Renal cortex interstitium (tissue), 11 donors: ENCODE data around the gene PRRG2. TPM values are rescaled to one million over a fixed set of nuclear protein-coding genes. Genes with fewer than 3 reads are reported as not detected.

ENCODE experiments used
- DNase-seq, 11 donors: peaks; one replicate each; pipeline ENCODE4 v3.0.0-alpha.2; 2013; ENCODE audit warnings: low read depth in 9 of 11, low spot score in 4 of 11; ENCODE audit errors: extremely low read depth in 1 of 11
- polyA plus RNA-seq, 3 donors: library from polyadenylated mRNA; unstranded; fragments of 120-200 nt; gene quantifications; one replicate each; pipeline ENCODE4 v1.2.1, GENCODE V29; 2013; ENCODE audit not compliant: insufficient read length in 3 of 3

Gene PRRG2
- polyA plus RNA-seq, 3 donors = 5.8 to 6.8 (median 5.9) TPM

DNA sequence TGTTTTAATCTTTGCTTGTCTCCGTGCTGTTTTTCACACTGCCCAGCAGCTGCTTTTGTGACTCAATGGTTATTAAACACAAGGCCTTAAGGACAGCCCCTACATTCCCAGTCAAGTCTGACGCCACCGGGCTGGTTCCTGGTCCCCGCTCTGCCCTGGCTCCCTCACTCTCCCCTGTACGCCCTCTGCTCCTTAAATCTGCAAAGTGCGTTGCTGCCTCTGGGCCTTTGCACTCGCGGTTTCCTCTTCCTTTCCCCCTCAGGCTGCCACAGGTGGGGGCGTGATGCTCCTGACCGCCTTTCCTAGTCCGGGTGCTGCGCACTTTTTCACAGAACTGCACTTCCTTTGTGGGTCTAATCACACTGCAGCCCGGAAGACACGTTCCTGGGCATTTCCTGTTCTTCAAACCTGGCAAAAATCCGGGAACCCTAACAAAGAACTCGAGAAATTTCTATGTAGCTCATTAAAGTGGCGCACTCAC is 26.4 kb upstream of the PRRG2 start:
- DNase-seq = no peak

DNA sequence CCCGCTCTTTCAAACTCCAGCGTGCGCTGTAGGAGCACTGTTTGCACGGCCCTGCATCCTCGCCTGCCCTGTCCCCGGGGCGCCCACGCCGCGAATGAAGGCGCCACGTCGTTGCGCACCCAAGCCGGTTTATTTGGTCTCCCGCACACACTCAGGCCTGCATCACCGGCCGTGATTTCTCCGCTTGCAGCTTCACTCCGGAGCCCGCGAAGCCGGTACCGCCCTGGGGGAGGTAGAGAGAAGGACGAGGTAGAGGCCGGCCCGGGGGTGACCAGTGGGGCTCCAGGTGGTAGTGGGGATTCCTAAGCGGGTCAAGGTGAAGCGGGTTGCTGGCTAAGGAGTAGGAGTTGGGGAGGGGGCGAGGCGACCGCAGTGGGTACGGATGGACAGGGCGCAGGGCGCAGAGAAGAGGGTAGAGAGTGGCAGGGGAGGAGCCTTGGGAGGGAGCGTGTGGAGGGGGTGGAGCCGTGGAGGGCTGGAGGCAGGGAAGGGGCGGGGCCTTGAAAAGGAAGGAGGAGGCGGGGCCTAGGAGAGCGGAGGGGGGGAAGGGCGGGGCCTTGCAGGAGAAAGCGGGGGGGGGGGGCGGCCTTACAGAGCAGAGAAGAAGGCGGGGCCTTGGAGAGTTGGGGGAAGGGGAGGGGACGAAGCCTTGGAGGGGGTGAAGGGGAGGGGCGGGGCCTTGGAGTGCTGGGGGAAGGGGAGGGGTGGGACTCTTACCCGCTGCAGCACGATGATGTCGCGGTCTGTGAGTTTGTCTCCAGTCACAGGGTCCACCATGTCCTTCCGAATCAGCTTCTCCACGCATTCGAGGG is 25.3 kb upstream of the PRRG2 start:
- peak in 3 of 11 donors; percentile 44 to 56 (median 44) for DNase-seq

DNA sequence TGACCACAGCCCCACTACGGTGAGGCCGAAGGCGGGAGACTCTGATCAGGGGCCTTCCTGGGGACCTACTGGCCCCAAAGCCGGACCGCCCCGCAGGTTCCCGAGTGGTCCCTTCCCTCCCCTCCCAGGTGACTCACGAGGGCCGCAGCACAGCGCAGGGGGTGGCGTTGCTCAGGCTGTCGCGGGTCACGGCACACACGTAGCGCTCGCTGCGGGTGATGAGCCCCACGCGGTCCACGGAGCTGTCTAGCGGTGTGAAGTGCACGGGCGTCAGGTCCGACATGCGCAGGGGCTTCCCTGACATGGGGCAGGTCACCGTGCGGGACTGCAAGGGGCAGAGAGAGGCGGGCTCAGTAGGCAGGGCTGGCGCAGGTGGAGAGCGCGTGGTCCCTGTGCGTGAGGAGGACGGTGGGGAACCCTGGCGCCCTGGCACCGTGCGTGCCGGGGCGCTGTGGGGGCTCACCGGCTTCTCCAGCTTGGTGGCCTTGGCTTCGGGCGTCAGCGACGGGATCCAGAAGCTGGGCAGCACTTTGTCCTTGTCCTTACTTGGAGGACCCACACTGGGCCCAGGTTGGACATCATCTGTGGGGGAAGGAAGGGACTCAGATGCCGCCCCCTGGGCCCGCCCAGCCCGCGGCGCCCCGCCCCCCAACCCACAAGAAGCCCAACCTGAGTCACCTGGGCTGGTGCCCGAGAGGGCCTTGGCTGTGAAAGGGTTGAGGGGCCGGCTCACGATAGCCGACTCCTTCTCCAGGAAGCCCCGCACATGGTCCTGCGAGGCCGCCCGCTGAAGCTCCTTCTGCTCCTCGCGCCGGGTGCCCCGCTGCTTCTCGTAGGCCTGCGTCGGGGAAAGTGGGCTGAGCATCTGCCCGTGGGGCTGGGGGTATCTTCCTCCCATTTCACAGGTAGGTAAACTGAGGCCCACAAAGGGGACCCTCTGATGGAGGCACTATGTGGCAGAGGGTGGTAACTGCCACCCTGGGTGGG is 24.4 kb upstream of the PRRG2 start:
- DNase-seq = no peak

DNA sequence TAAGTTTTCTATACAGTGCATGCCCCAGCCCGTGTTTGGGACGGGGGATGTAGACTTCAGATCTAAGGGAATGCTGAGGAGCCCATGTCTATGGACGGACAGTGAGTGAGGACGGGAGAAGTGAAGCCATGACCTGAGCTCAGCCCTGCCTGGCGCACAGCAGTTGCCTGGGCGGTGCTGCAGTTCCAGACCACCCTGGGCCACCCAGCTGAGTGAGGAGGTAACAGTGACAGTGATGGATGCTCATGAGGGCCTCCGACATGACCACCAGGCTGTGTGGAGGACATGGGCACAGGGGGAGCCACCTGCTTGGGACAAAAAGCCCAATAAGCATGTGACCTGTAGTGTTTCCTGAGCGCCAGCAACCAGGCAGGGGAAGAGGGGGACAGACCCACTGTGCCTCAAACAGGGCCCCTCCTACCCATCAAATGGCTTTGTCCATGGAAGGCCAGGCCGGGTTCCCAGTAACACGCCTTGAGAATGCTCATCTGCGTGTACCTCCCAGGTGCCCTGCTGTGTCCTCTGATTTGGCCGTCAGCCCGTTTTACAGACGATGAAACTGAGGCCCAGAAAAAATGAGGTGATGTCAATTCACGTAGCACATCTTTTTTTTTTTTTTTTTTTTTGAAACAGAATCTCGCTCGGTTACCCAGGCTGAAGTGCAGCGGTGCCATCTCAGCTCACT is 23.3 kb upstream of the PRRG2 start:
- DNase-seq = no peak

DNA sequence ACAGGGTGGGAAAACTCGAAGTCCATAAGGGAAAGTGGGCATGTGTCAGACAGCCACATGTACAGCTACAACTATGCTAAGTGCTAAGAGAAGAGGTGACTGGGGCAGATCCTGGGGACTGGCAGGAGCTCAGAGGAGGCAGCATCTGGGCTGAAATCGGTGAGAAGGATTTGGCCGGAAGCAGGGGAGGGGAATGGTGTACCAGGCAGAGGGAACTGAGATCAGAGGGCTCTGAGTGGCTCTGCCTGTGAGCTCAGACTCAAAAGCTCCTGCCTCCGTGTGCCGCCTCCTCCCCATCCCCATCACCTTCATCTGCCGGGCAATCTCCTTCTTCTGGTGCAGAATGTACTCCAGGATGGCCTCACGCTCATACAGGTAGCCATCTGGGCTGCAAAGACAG is 22.5 kb upstream of the PRRG2 start:
- DNase-seq = no peak

DNA sequence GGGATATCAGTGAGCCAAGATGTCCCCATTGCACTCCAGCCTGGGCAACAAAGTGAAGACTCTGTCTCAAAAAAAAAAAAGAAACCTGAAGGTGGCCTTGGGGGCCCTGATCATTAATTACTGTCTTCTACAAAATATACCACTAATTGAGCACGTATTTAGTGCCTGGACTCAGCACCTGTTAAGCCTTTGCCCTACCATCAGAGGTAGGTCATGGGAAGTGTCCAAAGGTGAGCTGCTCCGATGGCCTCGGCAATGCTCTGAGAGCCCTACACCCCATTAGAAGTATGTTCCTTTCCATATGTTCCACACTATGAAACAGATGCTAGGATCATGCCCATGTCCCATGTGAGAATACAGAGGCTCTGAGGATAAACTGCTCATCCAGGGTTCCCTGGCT is 21.7 kb upstream of the PRRG2 start:
- DNase-seq = no peak

DNA sequence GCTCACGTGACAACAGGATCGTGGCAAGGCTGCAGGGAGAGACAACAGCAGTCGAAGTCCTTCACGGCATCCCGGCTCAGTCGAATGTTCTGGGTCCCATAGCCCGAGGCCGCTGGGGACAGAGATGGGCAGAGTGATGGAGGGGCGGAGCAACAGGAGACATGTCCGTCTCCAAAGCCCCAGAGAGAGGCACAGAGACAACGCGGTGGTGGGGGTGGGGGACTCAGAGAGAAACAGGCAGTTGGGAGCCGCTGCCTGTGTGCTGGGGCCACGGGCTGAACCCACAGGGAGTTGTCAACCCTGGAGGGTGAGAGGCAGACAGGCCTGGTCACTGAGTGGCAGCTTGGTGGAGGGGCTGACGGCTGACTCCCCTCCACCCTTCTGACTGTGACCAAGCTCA is 21.2 kb upstream of the PRRG2 start:
- no peak for DNase-seq

DNA sequence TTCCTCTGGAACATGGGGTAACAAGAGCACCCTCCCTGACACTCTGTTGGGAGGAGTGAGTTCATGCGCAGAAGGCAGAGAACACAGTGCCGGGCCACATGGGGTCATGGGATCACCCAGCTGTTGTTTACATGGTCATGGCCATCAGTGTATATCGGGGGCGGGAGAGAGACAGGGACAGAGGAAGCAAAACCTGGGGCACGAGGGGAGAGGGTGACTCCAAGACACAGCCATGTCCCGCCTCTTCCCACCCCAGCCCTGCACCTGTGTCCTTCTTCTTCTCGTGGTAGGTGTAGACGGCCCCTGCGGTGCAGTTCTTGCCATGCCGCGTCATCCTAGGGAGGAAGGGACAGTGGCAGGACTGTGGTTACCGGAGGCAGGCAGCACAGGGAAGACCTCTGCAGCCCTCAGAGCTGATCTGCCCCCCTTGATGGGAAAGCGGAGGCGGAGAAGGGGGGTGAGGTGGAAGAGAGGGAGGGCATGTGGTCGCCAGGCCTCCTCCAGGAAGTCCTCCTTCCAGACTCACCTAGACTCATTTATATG is 20.7 kb upstream of the PRRG2 start:
- no peak for DNase-seq

DNA sequence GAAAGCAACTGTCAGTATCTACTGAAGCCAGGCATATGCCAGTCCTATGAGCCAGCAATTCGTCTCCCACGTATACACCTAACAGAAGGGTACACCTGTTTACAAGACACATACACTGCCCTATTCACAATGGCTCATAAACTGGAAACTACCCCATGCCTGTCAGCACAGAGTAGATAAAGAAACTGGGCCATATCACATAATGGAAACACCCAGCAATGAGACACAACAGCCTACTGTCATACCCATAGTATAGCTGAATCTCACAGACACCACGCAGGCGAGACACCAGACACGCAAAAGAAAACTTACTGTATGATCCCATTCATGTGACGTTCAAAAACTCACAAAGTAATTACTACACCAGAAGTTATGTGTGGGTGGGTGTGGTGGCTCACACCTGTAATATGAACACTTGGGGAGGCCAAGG is 16.5 kb upstream of the PRRG2 start:
- DNase-seq = no peak

DNA sequence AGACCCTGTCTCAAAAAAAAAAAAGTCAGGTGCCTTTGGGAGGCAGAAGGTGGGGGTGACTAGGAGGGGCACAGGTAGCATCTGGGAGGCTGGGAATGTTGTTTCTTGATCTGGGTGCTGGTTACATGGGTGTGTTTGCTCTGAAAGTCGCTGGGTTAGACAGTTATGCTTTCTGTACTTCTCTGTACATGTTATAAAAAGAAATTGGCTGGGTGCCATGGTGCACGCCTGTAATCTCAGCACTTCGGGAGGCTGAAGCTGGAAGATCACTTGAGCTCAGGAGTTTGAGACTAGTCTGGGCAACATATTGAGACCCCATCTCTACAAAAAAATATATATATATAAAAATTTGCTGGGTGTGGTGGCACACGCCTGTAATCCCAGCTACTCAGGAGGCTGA is 15.9 kb upstream of the PRRG2 start:
- DNase-seq = no peak

DNA sequence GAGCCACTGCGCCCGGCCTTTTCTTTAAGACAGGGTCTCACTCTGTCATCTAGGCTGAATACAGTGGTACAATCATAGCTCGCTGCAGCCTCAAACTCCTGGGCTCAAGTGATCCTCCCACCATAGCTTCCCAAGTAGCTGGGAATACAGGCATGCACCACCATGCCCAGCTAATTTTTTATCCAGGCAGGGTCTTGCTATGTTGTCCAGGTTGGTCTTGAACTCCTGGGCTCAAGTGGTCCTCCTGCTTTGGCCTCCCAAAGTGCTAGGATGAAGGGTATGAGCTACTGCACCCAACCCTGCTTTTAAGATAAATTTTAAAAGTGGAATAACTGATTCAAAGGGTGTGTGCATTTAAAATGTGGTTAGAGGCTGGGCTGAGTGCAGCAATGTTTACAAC is 14.8 kb upstream of the PRRG2 start:
- no peak for DNase-seq

DNA sequence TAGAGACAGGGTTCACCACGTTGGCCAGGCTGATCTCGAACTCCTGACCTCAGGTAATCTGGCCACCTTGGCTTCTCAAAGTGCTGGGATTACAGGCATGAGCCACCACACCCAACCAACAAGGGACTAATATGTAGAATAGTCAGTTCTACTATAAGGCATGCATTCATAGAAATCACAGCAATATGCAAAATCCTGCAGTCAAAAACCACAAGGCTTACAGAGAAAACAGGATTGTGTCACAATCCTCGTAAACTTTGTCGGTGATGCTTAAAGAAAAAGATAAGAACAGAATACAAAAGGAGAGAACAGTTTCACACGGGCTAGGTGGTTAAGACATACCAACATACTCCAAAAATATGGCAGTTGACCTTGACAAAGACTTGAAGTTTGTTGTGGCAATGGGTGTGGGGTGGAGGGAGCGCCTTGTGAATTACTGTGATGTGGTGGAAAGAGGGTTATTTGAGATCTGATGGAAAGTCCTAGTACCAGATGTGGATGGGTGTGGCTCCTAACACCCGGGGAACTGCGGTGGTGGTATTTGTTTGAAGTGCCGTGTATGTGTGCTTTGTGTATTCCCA is 13.2 kb upstream of the PRRG2 start:
- DNase-seq = no peak

DNA sequence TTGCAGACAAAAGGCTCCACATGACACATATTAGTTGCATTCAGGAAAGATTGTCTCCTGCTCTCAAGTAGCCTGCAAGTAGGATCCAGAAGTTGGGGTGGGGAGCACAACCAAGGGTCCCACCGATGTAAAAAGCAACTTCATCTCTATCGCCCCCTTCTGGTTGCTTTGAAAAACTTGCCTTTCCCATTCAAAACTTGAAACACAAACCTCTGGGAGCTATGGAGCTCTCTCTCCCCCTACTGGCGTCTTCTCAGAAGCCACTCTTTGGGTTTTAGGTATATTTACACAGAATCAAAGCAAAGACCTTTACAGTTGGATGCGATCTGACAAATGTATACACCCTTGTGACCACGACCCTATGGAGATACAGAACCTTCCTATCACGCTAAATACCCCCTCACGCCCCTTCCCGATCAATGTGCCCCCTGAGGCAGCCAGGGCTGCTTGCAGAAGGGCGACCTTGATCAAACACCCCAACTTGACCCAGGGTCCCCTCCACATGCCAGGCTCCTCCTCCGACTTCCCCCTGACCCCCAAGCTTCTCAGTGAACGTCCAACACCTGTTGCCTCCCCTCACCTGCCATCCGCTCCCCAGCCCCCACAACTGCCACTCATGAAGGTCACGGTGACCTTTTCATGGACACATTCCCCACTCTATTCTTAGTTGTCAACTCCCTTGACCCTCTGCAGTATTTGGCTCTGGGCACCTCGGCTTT is 10.8 kb upstream of the PRRG2 start:
- DNase-seq = peak in 6 of 11 donors; percentile 75 to 88 (median 79)

DNA sequence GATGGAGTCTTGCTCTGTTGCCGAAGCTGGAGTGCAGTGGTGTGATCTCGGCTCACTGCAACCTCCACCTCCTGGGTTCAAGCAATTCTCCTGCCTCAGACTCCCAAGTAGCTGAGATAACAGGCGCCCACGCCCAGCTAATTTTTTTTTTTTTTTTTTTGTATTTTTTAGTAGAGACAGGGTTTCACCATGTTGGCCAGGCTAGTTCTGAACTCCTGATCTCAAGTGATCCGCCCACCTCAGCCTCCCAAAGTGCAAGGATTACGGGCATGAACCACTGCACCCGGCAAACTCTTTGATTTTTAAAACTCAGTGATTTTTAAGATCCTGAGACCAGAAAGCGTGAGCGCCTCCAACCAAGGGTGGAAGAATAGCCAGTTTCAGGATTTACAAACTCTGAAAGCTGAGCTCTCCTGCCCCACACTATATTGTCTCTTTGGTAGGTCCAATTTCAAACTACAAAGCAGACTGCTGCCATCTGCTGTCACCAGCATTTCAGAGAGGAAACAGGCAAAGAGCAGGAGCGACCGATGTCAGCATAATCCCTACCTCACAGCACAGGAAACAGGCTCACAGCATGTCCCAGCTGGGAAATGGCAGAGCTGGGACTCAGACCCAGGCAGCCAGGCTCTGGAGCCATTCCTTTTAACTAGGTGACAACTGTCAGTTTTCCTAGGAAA is 10.0 kb upstream of the PRRG2 start:
- no peak for DNase-seq

DNA sequence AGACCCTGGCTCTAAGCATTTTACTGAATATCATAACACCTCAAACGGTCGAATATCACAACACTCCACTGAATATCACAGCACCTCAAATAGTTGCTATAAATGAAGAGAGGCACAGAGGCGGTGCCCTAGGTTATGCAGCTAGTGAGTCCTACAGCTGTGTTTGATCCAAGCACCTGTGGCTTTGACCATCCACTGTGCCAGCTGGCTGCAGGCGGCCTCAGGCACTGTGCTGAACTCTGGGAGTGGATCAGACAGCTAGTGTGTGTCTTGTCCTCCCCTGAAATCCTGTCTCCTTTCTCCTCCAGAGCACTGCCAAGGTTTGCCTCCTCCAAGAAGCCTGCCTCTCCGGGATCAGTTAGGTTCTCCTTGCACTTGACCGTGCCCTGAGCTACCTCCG is 8.1 kb upstream of the PRRG2 start:
- no peak for DNase-seq

DNA sequence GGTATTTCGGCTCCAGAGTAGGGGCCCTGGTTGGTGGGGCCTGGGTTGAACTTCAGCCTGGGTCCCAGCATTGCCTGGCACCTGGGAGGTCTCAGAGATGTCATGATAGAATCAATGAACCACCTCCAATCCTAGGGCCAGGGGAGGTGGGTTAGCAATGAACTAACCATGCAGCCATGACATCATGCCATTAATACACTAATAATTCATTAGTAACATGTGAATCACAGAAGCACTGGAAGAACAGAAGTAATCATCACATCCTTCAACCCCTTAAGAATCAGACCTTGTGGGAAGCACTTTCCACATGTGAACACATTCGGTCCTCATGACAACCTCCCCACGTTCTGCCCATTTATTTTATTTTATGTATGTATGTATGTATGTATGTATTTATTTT is 7.7 kb upstream of the PRRG2 start:
- no peak for DNase-seq

DNA sequence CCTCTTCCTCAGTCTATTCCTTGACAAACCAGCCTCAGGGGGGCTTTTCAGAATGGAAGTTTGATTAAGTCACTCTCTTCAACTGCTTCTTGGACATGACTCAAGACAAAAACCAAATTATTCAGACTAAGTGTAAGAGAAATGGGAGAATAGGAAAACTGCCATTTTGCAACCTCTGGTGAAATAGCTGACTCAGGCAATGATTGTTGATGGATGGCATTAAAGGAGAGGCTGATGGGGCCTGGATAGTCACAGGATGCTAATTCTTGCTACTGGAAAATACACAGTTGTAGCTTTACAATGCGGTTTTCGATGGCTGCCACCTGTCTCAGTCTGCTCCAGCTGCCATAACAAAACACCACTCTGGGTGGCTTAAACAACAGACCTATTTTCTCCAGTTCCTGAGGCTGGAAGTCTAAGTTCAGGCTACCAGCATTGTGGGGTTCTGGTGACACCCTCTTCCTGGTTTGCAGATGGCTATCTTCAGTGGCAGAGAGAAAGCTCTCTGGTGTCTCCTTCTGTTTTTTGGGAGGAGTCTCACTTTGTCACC is 6.8 kb upstream of the PRRG2 start:
- DNase-seq = no peak
